Upper lobe of left lung (tissue), 4 donors: Measurements from ENCODE around the gene MAN1A2.

Experiments used
- EP300 ChIP-seq, 4 donors: sonication (generic); formaldehyde crosslinking; IDR thresholded peaks; one replicate each; pipeline ENCODE4 v1.5.1; 2017; ENCODE audit warnings: antibody characterized with exemption in 4 of 4, control low read depth in 2 of 4
- POLR2A ChIP-seq, 4 donors: fragments of 450-650 bp; IDR thresholded peaks; one replicate each; pipeline ENCODE4 v1.5.1; 2016 to 2017; ENCODE audit warnings: antibody characterized with exemption in 4 of 4, mild to moderate bottlenecking in 2 of 4
- POLR2AphosphoS5 ChIP-seq, 2 donors: sonication (generic); formaldehyde crosslinking; IDR thresholded peaks; one replicate each; pipeline ENCODE4 v1.5.1; 2017; ENCODE audit warnings: antibody characterized with exemption in 2 of 2
- TF ChIP-seq, protein P1 (sequence below), 6 experiments: fragments of 450-650 bp in 4 of 6; fragments of 200-600 bp in 2 of 6; sonication (generic) in 2 of 6; IDR thresholded peaks; one replicate each; pipeline ENCODE4 v1.5.1; 2016 to 2019; ENCODE audit warnings: antibody characterized with exemption in 6 of 6

DNA sequence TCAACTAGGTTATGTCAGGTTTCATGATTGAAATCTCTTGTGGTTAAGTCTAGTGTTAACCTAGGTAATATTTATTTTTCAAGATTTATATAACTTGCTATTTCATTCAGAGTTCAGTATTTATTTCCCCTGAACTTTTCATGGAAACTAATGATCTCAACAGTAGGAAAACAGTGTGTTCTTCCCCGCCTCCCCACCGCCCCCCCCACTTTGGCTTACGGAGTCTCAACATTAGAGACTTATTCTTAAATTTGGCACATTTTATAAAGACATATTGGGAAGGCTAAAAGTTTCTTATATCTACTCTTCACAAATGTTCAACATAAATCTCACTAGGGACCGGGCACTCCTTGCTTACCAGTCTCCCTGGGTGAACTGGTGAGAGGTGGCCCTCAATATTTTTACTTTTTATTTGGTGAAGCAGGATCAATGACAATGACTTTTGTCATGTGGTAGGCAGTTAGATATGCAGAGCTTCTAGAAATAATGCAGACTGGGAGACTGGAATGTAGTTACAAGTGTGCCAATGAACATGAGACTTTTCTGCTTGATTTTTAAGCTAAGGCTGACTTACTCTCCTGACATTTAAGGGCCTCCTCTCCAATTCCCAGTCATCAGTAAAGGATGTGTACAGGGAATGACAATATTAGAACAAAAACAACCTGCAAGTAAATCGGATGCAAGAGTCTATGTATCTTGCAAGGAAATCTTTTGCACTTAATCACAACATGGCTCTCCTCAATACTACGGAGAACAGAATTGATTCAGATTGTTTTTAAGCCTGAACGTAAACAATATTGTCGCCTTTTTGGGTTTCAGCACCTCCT lies 1.7 kb upstream of the MAN1A2 start:
- TF ChIP-seq, protein P1, sequence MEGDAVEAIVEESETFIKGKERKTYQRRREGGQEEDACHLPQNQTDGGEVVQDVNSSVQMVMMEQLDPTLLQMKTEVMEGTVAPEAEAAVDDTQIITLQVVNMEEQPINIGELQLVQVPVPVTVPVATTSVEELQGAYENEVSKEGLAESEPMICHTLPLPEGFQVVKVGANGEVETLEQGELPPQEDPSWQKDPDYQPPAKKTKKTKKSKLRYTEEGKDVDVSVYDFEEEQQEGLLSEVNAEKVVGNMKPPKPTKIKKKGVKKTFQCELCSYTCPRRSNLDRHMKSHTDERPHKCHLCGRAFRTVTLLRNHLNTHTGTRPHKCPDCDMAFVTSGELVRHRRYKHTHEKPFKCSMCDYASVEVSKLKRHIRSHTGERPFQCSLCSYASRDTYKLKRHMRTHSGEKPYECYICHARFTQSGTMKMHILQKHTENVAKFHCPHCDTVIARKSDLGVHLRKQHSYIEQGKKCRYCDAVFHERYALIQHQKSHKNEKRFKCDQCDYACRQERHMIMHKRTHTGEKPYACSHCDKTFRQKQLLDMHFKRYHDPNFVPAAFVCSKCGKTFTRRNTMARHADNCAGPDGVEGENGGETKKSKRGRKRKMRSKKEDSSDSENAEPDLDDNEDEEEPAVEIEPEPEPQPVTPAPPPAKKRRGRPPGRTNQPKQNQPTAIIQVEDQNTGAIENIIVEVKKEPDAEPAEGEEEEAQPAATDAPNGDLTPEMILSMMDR (IDR thresholded peaks at IDR 0.05) = no peak
- TF ChIP-seq POLR2A (IDR thresholded peaks at IDR 0.05) (no peak), POLR2AphosphoS5 (IDR thresholded peaks at IDR 0.05) (no peak), EP300 (IDR thresholded peaks at IDR 0.05) (no peak)
